ENCODE data around the gene TRIM17.

The TRIM17 gene

DNA sequence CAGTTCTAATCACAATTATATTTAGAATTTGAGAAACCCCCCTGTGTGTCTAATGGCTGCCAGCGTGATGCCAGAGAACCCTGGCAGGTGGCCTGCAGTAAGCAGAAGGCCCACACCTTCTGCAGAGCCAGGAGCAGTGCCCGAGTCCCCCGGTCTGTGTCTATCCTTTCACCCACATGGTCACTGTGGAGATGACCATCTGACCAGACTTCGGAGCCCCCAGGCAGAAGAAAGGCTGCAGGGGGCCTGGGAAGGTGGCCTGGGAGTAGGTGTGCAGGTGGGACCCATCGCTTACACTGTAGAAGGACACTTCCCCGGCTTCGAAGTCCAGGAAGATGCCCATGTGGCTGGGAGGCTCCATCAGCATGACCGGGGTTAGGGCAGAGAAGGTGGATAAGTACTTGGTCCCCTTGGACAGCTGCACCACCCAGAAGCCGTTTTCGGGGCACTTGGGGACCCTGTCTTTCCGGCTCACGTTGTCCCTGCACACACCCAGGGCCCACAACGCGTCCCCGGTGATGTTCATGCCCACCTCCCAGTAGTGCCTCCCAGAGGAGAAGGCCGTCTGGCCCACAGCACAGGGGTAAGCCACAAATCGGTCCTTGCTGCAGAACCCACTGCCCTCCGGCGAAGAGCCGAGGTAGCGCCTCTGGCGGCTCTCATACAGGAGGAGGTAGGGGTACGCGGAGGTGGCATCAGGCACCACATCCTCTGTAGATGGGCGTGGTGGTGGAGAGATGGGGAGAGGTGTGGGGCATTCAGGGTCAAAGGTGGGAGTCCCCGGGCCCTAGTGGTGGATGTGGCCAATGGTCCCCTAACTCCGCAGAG, 8.4 kb downstream of the TRIM17 start:
- H3K56ac ChIP-seq (ENCODE audit: low read length), result no peak overlapping the region
- no peak for DNase-seq
- no peak overlapping the region for H4K5ac ChIP-seq (ENCODE audit: low read length)
- H3K36me3 ChIP-seq (ENCODE audit: control insufficient read depth, insufficient read depth, low read length), result peaks cover 3% of the 10 kb centered on the region
- peaks cover 9% of the 10 kb centered on the region for H3K4me1 ChIP-seq (ENCODE audit: control insufficient read depth, low read depth, low read length)
- H2BK120ac ChIP-seq (ENCODE audit: low read depth, low read length), result no peak overlapping the region
- H2BK15ac ChIP-seq (replicated peaks; ENCODE audit: low read depth), result no peak overlapping the region
- no peak overlapping the region for H2AK5ac ChIP-seq (ENCODE audit: low read length)
- no peak overlapping the region for H2BK5ac ChIP-seq (ENCODE audit: low read length)
- no peak overlapping the region for H3K4me2 ChIP-seq (ENCODE audit: low read length)
- peaks cover 27% of the 10 kb centered on the region for H3K79me2 ChIP-seq (ENCODE audit: control insufficient read depth, insufficient read depth, low read length)
- no peak overlapping the region for H3K27ac ChIP-seq (ENCODE audit: low read depth, low read length)
- no peak overlapping the region for H3K18ac ChIP-seq (ENCODE audit: low read length)
- no peak overlapping the region for H3K4me3 ChIP-seq (ENCODE audit: low read length)
- H3K23ac ChIP-seq (ENCODE audit: low read length), result no peak overlapping the region
- H3K9ac ChIP-seq (ENCODE audit: low read length), result no peak overlapping the region
- no peak overlapping the region for H3K4ac ChIP-seq (ENCODE audit: low read depth, low read length)
- no peaks in the 10 kb centered on the region for H3K27me3 ChIP-seq (ENCODE audit: insufficient read depth, low read length, poor library complexity)
- H4K8ac ChIP-seq (ENCODE audit: low read depth, low read length), result no peak overlapping the region
- no CpG with 5 or more reads among the region's 27 CpGs for WGBS (ENCODE audit: extremely low coverage, insufficient coverage, low lambda C conversion rate)
- H3K79me1 ChIP-seq (ENCODE audit: low read length), result peaks cover 17% of the 10 kb centered on the region

DNA sequence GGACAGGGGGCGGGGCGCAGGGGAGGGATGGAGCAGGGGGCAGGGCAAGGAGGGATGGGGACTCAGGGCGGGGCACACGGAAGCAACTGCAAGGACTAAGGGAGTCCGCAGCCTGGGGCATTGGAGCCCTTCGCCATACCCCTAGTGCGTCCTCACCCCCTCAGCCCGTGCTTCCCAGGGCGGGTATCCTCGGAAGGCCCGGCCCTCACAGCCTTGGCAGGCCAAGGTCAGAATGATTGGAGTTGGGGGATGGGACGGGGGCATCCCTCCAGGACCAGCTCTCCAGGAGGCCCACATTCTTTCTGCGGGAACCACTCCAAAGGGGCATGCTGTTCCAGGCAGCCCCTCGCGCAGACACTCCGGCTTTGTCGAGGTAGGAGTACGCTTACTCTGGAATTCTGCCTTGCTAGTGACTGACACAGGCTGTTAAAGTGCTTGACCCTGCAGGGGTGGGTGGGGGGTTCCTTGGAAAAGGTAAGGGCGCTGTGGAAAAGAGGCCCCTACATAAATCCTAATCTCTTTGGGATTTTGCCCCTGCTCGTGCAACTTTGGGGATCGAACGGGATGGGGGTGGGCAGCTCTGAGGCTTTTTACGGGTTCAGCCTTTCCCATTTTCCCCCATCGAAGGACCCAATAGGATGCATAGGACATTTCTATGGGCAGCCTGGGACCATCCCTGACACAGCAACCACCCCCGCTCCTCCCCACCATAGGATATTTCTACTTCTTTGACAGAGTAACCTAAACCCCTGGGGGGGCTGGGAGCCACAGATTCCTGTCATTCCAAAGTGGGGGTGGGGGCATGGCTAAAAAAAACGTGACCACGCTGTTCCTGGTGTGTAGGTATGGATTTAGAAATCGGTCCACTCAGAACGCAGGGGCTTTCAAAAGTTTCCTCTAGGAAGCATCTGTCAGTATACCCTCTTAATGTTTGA, 9.3 kb downstream of the TRIM17 start:
- Histone ChIP-seq H2AK5ac (ENCODE audit: low read length) (no peak overlapping the region), H3K79me2 (ENCODE audit: control insufficient read depth, insufficient read depth, low read length) (peaks cover 35% of the 10 kb centered on the region), H3K23ac (ENCODE audit: low read length) (peak overlapping the region; percentile 29), H2BK5ac (ENCODE audit: low read length) (peak overlapping the region; percentile 92), H3K4me1 (ENCODE audit: control insufficient read depth, low read depth, low read length) (peaks cover 9% of the 10 kb centered on the region), H4K8ac (ENCODE audit: low read depth, low read length) (no peak overlapping the region), H3K18ac (ENCODE audit: low read length) (peak overlapping the region; percentile 1), H3K56ac (ENCODE audit: low read length) (peak overlapping the region; percentile 94), H2BK15ac (replicated peaks; ENCODE audit: low read depth) (no peak overlapping the region), H3K27me3 (ENCODE audit: insufficient read depth, low read length, poor library complexity) (no peaks in the 10 kb centered on the region), H3K4me3 (ENCODE audit: low read length) (peak overlapping the region; percentile 71), H3K36me3 (ENCODE audit: control insufficient read depth, insufficient read depth, low read length) (peaks cover 3% of the 10 kb centered on the region), H3K4ac (ENCODE audit: low read depth, low read length) (no peak overlapping the region), H3K4me2 (ENCODE audit: low read length) (peak overlapping the region; percentile 93), H3K27ac (ENCODE audit: low read depth, low read length) (peak overlapping the region; percentile 71), H3K79me1 (ENCODE audit: low read length) (peaks cover 24% of the 10 kb centered on the region), H2BK120ac (ENCODE audit: low read depth, low read length) (peak overlapping the region; percentile 30), H4K5ac (ENCODE audit: low read length) (no peak overlapping the region), H3K9ac (ENCODE audit: low read length) (peak overlapping the region; percentile 85)
- no CpG with 5 or more reads among the region's 29 CpGs for WGBS (ENCODE audit: extremely low coverage, insufficient coverage, low lambda C conversion rate)
- peak; percentile 76 for DNase-seq

- H3K4me3 ChIP-seq (ENCODE audit: low read length), result peak overlapping the region; percentile 97
- no peak overlapping the region for H2AK5ac ChIP-seq (ENCODE audit: low read length)
- peak overlapping the region; percentile 57 for H3K18ac ChIP-seq (ENCODE audit: low read length)
- H3K4me2 ChIP-seq (ENCODE audit: low read length), result peak overlapping the region; percentile 44
- H2BK5ac ChIP-seq (ENCODE audit: low read length), result peak overlapping the region; percentile 30
- H2BK15ac ChIP-seq (replicated peaks; ENCODE audit: low read depth), result no peak overlapping the region
- no peak overlapping the region for H2BK120ac ChIP-seq (ENCODE audit: low read depth, low read length)
- H3K56ac ChIP-seq (ENCODE audit: low read length), result peak overlapping the region; percentile 99
- H4K5ac ChIP-seq (ENCODE audit: low read length), result no peak overlapping the region
- H4K8ac ChIP-seq (ENCODE audit: low read depth, low read length), result no peak overlapping the region
- peaks cover 9% of the 10 kb centered on the region for H3K4me1 ChIP-seq (ENCODE audit: control insufficient read depth, low read depth, low read length)
- peak overlapping the region; percentile 56 for H3K4ac ChIP-seq (ENCODE audit: low read depth, low read length)
- peaks cover 31% of the 10 kb centered on the region for H3K79me1 ChIP-seq (ENCODE audit: low read length)
- H3K27me3 ChIP-seq (ENCODE audit: insufficient read depth, low read length, poor library complexity), result no peaks in the 10 kb centered on the region
- peaks cover 40% of the 10 kb centered on the region for H3K79me2 ChIP-seq (ENCODE audit: control insufficient read depth, insufficient read depth, low read length)
- no peak for DNase-seq
- H3K36me3 ChIP-seq (ENCODE audit: control insufficient read depth, insufficient read depth, low read length), result peaks cover 3% of the 10 kb centered on the region
- H3K27ac ChIP-seq (ENCODE audit: low read depth, low read length), result peak overlapping the region; percentile 83
- WGBS (ENCODE audit: extremely low coverage, insufficient coverage, low lambda C conversion rate), result no CpG with 5 or more reads among the region's 21 CpGs
- H3K9ac ChIP-seq (ENCODE audit: low read length), result peak overlapping the region; percentile 98
- peak overlapping the region; percentile 89 for H3K23ac ChIP-seq (ENCODE audit: low read length)
Measured at GRCh38 chr1:228405979-228406228, 10.8 kb downstream of the TRIM17 start.

DNA sequence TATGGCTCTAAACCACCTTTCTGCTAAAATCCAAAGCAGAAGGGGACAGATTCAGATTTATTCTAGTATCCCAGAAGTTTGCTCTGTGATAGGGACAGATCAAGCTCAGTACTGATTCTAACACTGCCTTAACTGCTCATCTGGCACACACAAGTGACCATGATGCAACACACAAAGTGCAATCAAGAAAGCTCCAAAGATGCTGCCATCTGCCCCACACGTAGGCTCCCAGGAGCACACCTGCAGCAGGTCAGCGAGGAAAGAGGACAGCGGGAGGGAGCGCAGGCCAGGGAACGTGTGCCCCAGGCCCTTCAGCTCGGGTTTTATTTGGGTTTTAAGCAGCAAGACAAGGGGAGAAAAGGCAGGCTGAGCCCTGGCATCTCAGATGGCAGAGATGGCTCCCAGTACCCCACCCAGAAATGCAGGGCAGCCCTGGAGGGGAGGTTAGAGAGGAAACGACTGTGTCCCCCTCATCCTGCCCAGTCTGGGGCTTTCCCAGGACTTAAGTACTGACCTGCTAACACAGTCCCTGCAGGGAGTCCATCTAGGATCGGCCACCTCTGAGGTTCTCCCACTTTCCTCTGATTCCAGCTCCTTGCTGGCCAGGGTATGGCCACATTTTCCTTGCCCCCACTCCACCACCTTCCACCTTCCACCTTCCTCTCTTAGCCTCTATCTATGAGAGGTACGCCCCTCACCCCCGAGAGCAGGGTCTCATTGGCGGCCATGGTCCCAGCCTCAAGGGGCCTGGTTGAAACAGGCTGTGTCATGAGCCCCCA, 11.3 kb downstream of the TRIM17 start:
- Histone ChIP-seq H3K23ac (ENCODE audit: low read length) (no peak overlapping the region), H4K5ac (ENCODE audit: low read length) (no peak overlapping the region), H2BK15ac (replicated peaks; ENCODE audit: low read depth) (no peak overlapping the region), H3K4me1 (ENCODE audit: control insufficient read depth, low read depth, low read length) (peaks cover 9% of the 10 kb centered on the region), H3K4ac (ENCODE audit: low read depth, low read length) (peak overlapping the region; percentile 56), H3K36me3 (ENCODE audit: control insufficient read depth, insufficient read depth, low read length) (peaks cover 5% of the 10 kb centered on the region), H3K4me2 (ENCODE audit: low read length) (peak overlapping the region; percentile 44), H3K56ac (ENCODE audit: low read length) (peak overlapping the region; percentile 99), H3K27me3 (ENCODE audit: insufficient read depth, low read length, poor library complexity) (no peaks in the 10 kb centered on the region), H3K79me2 (ENCODE audit: control insufficient read depth, insufficient read depth, low read length) (peaks cover 40% of the 10 kb centered on the region), H3K27ac (ENCODE audit: low read depth, low read length) (no peak overlapping the region), H3K9ac (ENCODE audit: low read length) (peak overlapping the region; percentile 98), H3K18ac (ENCODE audit: low read length) (peak overlapping the region; percentile 57), H2AK5ac (ENCODE audit: low read length) (no peak overlapping the region), H2BK120ac (ENCODE audit: low read depth, low read length) (no peak overlapping the region), H4K8ac (ENCODE audit: low read depth, low read length) (no peak overlapping the region), H2BK5ac (ENCODE audit: low read length) (no peak overlapping the region), H3K4me3 (ENCODE audit: low read length) (peak overlapping the region; percentile 97), H3K79me1 (ENCODE audit: low read length) (peaks cover 33% of the 10 kb centered on the region)
- DNase-seq, result peak; percentile 16
- no CpG with 5 or more reads among the region's 11 CpGs for WGBS (ENCODE audit: extremely low coverage, insufficient coverage, low lambda C conversion rate)

- no peak overlapping the region for H3K23ac ChIP-seq (ENCODE audit: low read length)
- no peak overlapping the region for H2BK15ac ChIP-seq (replicated peaks; ENCODE audit: low read depth)
- no peak overlapping the region for H2BK120ac ChIP-seq (ENCODE audit: low read depth, low read length)
- peaks cover 33% of the 10 kb centered on the region for H3K79me1 ChIP-seq (ENCODE audit: low read length)
- H3K56ac ChIP-seq (ENCODE audit: low read length), result no peak overlapping the region
- H2BK5ac ChIP-seq (ENCODE audit: low read length), result no peak overlapping the region
- H3K36me3 ChIP-seq (ENCODE audit: control insufficient read depth, insufficient read depth, low read length), result peaks cover 5% of the 10 kb centered on the region
- no peaks in the 10 kb centered on the region for H3K27me3 ChIP-seq (ENCODE audit: insufficient read depth, low read length, poor library complexity)
- H4K5ac ChIP-seq (ENCODE audit: low read length), result no peak overlapping the region
- peak overlapping the region; percentile 33 for H3K9ac ChIP-seq (ENCODE audit: low read length)
- no peak overlapping the region for H4K8ac ChIP-seq (ENCODE audit: low read depth, low read length)
- H3K27ac ChIP-seq (ENCODE audit: low read depth, low read length), result no peak overlapping the region
- H3K4ac ChIP-seq (ENCODE audit: low read depth, low read length), result no peak overlapping the region
- H2AK5ac ChIP-seq (ENCODE audit: low read length), result no peak overlapping the region
- no peak for DNase-seq
- WGBS (ENCODE audit: extremely low coverage, insufficient coverage, low lambda C conversion rate), result no CpG with 5 or more reads among the region's 3 CpGs
- H3K4me3 ChIP-seq (ENCODE audit: low read length), result no peak overlapping the region
- H3K4me2 ChIP-seq (ENCODE audit: low read length), result no peak overlapping the region
- H3K18ac ChIP-seq (ENCODE audit: low read length), result no peak overlapping the region
- H3K4me1 ChIP-seq (ENCODE audit: control insufficient read depth, low read depth, low read length), result peaks cover 9% of the 10 kb centered on the region
- peaks cover 40% of the 10 kb centered on the region for H3K79me2 ChIP-seq (ENCODE audit: control insufficient read depth, insufficient read depth, low read length)
Measured at GRCh38 chr1:228404107-228404720, 12.4 kb downstream of the TRIM17 start.

Data from mesendoderm (in vitro differentiated cells).